Sigmoid colon (tissue), 7 donors: Measurements from ENCODE around the gene RTN3. TPM values are rescaled to one million over a fixed set of nuclear protein-coding genes. Genes with fewer than 3 reads are reported as not detected.

Experiments
- DNase-seq: peaks from one replicate; pipeline ENCODE4 v3.0.0-alpha.2; 2019
- H3K27ac ChIP-seq, 4 donors: fragments of 200-600 bp; sonication (generic); one replicate each; pipeline ENCODE4 v1.5.1; 2016 to 2019; ENCODE audit warnings: mild to moderate bottlenecking in 1 of 4
- H3K27me3 ChIP-seq, 3 donors: fragments of 200-600 bp; sonication (generic); one replicate each; pipeline ENCODE4 v1.5.1; 2019; ENCODE audit warnings: mild to moderate bottlenecking in 1 of 3
- H3K36me3 ChIP-seq, 4 donors: fragments of 200-600 bp; sonication (generic); one replicate each; pipeline ENCODE4 v1.5.1; 2016 to 2019
- H3K4me1 ChIP-seq, 4 donors: fragments of 200-600 bp; sonication (generic); one replicate each; pipeline ENCODE4 v1.5.1; 2017 to 2019
- H3K4me3 ChIP-seq, 4 donors: fragments of 200-600 bp; sonication (generic); one replicate each; pipeline ENCODE4 v1.5.1; 2017 to 2019; ENCODE audit warnings: mild to moderate bottlenecking in 2 of 4, moderate library complexity in 1 of 4
- H3K9me3 ChIP-seq, 4 donors: fragments of 200-600 bp in 3 of 4; sonication (generic) in 3 of 4; one replicate each; pipeline versions ENCODE4 v1.5.1 to v1.6.1; 2013 to 2019
- CTCF ChIP-seq, 4 experiments: fragments of 450-650 bp in 3 of 4; fragments of 200-600 bp in 1 of 4; IDR thresholded peaks; one replicate each; pipeline ENCODE4 v1.5.1; 2016 to 2019; ENCODE audit warnings: antibody characterized with exemption in 4 of 4, mild to moderate bottlenecking in 3 of 4, moderate library complexity in 2 of 4
- EP300 ChIP-seq, 4 donors: sonication (generic); formaldehyde crosslinking; IDR thresholded peaks; one replicate each; pipeline ENCODE4 v1.6.1; 2017; ENCODE audit warnings: antibody characterized with exemption in 4 of 4
- POLR2A ChIP-seq, 2 donors: fragments of 450-650 bp; IDR thresholded peaks; one replicate each; pipeline ENCODE4 v1.6.1; 2016; ENCODE audit warnings: antibody characterized with exemption in 2 of 2, mild to moderate bottlenecking in 2 of 2, moderate library complexity in 2 of 2
- POLR2AphosphoS5 ChIP-seq, 4 donors: sonication (generic); formaldehyde crosslinking; IDR thresholded peaks; one replicate each; pipeline ENCODE4 v1.6.1; 2017; ENCODE audit warnings: antibody characterized with exemption in 4 of 4
- WGBS, 2 donors: extraction: QIAGEN DNeasy Blood & Tissue Kit; methylation state at CpG; one replicate each; pipeline ENCODE4 v1.1.7; 2013; 5-methylcytosine and 5-hydroxymethylcytosine counted together
- intact Hi-C: fragments of 100-400 bp; cut with DNase I; formaldehyde crosslinking; loops from one replicate; pipeline ENCODE4 v1.15.1; 2023
- polyA plus RNA-seq, 3 donors: library from polyadenylated mRNA; stranded (reverse); fragments of 200-250 nt; gene quantifications; one replicate each; pipeline ENCODE4 v1.2.3, GENCODE V29; 2013
- total RNA-seq, 4 donors: library from RNA; depleted of rRNA; stranded (reverse); fragments of >200 nt; gene quantifications; one replicate each; pipeline ENCODE4 v1.1.0, GENCODE V29; 2016
- donor health status: healthy with polysubstance abuse.
- donor health status: Bipolar disorder and iron deficiency.
- donor health status: healthy.

Gene RTN3
- total and polyA plus RNA-seq, 7 donors = 24.6 to 105 (median 89.5) TPM

GRCh38 chr11:63667995-63668795, 13.1 kb upstream of the RTN3 start:
- 65 to 68% methylated on average over 3 of the region's 3 CpGs for WGBS, 2 donors
- Histone ChIP-seq H3K27ac (peak overlapping the region; percentile 40 to 98 (median 98)), H3K27me3 (no peaks in the 10 kb centered on the region), H3K9me3 (no peaks in the 10 kb centered on the region), H3K4me3 (no peak overlapping the region), H3K36me3 (no peaks in the 10 kb centered on the region), H3K4me1 (peaks cover 0 to 72% (median 67%) of the 10 kb centered on the region in 4 donors)
- no peak for DNase-seq
- peak in 1 of 4 donors; percentile 10 for TF ChIP-seq POLR2AphosphoS5 (IDR thresholded peaks at IDR 0.05)
- TF ChIP-seq POLR2A (IDR thresholded peaks at IDR 0.05) = no peak
- intact Hi-C loops = no loop called here

- no peak for TF ChIP-seq EP300 (IDR thresholded peaks at IDR 0.05)
- no peak for TF ChIP-seq POLR2AphosphoS5 (IDR thresholded peaks at IDR 0.05)
- no peak for TF ChIP-seq CTCF (IDR thresholded peaks at IDR 0.05)
- no peak for TF ChIP-seq POLR2A (IDR thresholded peaks at IDR 0.05)
- Histone ChIP-seq H3K27ac (peak overlapping the region; percentile 96 to 98 (median 98)), H3K4me1 (peaks cover 0 to 54% (median 48%) of the 10 kb centered on the region in 4 donors), H3K4me3 (peak overlapping the region; percentile 66 to 81 (median 74)), H3K36me3 (no peaks in the 10 kb centered on the region), H3K9me3 (no peaks in the 10 kb centered on the region), H3K27me3 (no peaks in the 10 kb centered on the region)
- WGBS, 2 donors = 57 to 72% methylated on average over 7 of the region's 7 CpGs
- DNase-seq = no peak
- intact Hi-C loops = loop anchor here (1.0 to 5.0 kb wide), 2 partner anchors 68 to 92 kb away; no protein-coding TSS in a partner anchor
These were observed 11.2 kb upstream of the RTN3 start for GRCh38 chr11:63670096-63670432.

DNA sequence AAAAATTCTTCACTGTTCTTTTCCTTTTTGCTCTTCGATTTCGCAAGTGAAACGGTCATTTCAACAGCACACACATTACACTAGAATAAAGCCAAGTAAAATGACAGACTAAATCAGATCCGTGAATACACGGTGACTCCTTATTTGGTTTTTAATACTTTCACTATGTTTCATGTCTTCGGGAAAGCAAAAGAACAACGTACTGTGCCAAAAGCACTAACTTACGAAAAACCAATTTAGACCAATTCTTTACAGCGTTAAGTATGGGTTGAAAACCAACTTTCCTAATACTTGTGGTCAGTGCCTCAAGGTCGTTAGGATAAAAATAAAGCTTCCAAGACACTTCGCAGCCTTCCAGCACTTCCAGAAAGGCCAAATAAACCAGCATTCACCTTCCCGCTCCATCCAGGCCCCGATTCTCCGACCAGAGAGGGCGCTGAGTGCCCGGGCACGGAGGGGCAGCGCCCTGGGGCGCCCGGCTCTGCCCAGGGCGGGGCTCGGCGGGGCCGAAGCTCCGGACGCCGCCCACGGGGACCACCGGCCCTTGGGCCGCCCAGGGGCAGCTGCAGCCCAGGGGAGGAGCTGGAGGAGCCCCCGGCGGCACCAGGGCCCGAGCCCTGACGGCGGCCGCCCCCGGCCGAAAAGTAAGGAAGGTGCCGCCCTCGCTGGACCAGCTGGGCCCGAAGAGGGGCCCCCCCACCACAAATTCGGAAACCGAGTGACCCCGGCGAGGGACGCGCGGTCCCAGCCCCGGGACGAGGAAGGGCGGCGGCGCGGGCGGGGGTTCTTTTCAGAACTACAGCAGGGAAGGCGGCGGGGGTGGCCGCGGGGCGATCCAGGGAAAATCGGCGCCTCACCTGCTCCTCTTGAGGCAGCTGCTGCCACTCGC, 10.6 kb upstream of the RTN3 start:
- Histone ChIP-seq H3K9me3 (no peaks in the 10 kb centered on the region), H3K27me3 (no peaks in the 10 kb centered on the region), H3K36me3 (no peaks in the 10 kb centered on the region), H3K4me3 (peak overlapping the region; percentile 66 to 81 (median 74)), H3K27ac (peak overlapping the region; percentile 96 to 98 (median 98)), H3K4me1 (peaks cover 0 to 50% (median 45%) of the 10 kb centered on the region in 4 donors)
- TF ChIP-seq POLR2AphosphoS5 (IDR thresholded peaks at IDR 0.05) (peak; percentile 30 to 59 (median 45)), POLR2A (IDR thresholded peaks at IDR 0.05) (no peak), EP300 (IDR thresholded peaks at IDR 0.05) (no peak)
- DNase-seq = peak; percentile 77
- WGBS, 2 donors = 3 to 4% methylated on average over 63 of the region's 63 CpGs
- intact Hi-C loops = loop anchor here (1.0 to 5.0 kb wide), 3 partner anchors 11 to 92 kb away; partner anchors contain the start of gene RTN3

GRCh38 chr11:63671322-63672155, 9.8 kb upstream of the RTN3 start, which contains the start of gene ATL3:
TSS of gene ATL3 (minus strand) at chr11:63671376. CDS start at chr11:63671335, 41 bp downstream.
- intact Hi-C loops = loop anchor here (1.0 to 5.0 kb wide), 3 partner anchors 10 to 273 kb away; partner anchors contain the start of gene RTN3

More at GRCh38 chr11:63671322-63672155, 9.8 kb upstream of the RTN3 start, which contains the start of gene ATL3:
- Histone ChIP-seq H3K36me3 (no peaks in the 10 kb centered on the region), H3K27me3 (no peaks in the 10 kb centered on the region), H3K4me1 (peaks cover 0 to 42% (median 40%) of the 10 kb centered on the region in 4 donors), H3K4me3 (peak within 1 kb of the TSS; percentile 66 to 81 (median 74)), H3K27ac (peak within 1 kb of the TSS; percentile 96 to 98 (median 98)), H3K9me3 (no peaks in the 10 kb centered on the region)
- TF ChIP-seq EP300 (IDR thresholded peaks at IDR 0.05) = no peak
- no peak for TF ChIP-seq CTCF (IDR thresholded peaks at IDR 0.05)
- TF ChIP-seq POLR2AphosphoS5 (IDR thresholded peaks at IDR 0.05) = peak; percentile 59 to 84 (median 76)
- no peak for TF ChIP-seq POLR2A (IDR thresholded peaks at IDR 0.05)
- DNase-seq = peak; percentile 99
- 11% methylated on average over 69 of the region's 69 CpGs for WGBS, 2 donors
